Measurements from ENCODE around the gene SEC61B.

DNA sequence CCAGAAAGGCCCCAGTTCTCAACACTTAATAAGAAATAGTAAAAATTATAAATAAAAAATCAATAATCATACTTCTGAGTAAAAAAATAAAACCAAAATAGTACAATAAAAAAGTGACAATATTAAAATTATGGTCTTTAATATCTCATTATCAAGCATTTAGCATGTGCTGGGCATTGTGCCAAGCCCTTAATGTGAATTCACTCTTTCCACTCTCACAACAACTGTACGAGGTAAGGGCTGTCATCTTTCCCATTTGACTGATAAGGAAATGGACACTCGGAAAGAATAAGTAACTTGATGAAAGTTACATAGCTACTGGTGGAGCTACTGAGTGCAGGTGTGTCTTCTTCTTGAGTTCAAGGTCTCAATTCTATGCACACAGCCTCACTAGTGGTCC, 43.6 kb downstream of the SEC61B start:
- TF ChIP-seq, protein P1, sequence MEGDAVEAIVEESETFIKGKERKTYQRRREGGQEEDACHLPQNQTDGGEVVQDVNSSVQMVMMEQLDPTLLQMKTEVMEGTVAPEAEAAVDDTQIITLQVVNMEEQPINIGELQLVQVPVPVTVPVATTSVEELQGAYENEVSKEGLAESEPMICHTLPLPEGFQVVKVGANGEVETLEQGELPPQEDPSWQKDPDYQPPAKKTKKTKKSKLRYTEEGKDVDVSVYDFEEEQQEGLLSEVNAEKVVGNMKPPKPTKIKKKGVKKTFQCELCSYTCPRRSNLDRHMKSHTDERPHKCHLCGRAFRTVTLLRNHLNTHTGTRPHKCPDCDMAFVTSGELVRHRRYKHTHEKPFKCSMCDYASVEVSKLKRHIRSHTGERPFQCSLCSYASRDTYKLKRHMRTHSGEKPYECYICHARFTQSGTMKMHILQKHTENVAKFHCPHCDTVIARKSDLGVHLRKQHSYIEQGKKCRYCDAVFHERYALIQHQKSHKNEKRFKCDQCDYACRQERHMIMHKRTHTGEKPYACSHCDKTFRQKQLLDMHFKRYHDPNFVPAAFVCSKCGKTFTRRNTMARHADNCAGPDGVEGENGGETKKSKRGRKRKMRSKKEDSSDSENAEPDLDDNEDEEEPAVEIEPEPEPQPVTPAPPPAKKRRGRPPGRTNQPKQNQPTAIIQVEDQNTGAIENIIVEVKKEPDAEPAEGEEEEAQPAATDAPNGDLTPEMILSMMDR (IDR thresholded peaks at IDR 0.05): no peak
- TF ChIP-seq POLR2A (IDR thresholded peaks at IDR 0.05): no peak

Data from body of pancreas (tissue), 4 donors.